Thymus (tissue), 11 donors: ENCODE measurements around the gene AHCYL2. TPM values are rescaled to one million over a fixed set of nuclear protein-coding genes. Genes with fewer than 3 reads are reported as not detected.
"Not testable (repeated sequence)": the region's sequence is repeated elsewhere in the genome, so short reads cannot be mapped to it uniquely, and the experiment has no call there.

Experiments
- DNase-seq, 9 donors: peaks; one replicate each; pipeline ENCODE4 v3.0.0-alpha.2; 2013; ENCODE audit warnings: low spot score in 9 of 9, low read depth in 6 of 9, missing footprints in 1 of 9
- H3K27ac ChIP-seq, 2 donors: one replicate each; pipeline ENCODE4 v1.5.1; 2013; ENCODE audit warnings: control low read depth in 1 of 2, low read depth in 1 of 2, low read length in 1 of 2, mild to moderate bottlenecking in 1 of 2, moderate library complexity in 1 of 2
- H3K27me3 ChIP-seq, 2 donors: one replicate each; pipeline ENCODE4 v1.5.1; 2013; ENCODE audit warnings: low read length in 1 of 2; ENCODE audit not compliant: control insufficient read depth in 2 of 2, insufficient read depth in 1 of 2
- H3K36me3 ChIP-seq, 2 donors: one replicate each; pipeline ENCODE4 v1.5.1; 2013; ENCODE audit warnings: low read length in 1 of 2, mild to moderate bottlenecking in 1 of 2, moderate library complexity in 1 of 2; ENCODE audit not compliant: control insufficient read depth in 2 of 2, insufficient read depth in 2 of 2
- H3K4me1 ChIP-seq, 2 donors: one replicate each; pipeline ENCODE4 v1.5.1; 2013; ENCODE audit warnings: low read length in 2 of 2; ENCODE audit not compliant: control insufficient read depth in 2 of 2, insufficient read depth in 2 of 2
- H3K4me3 ChIP-seq, 2 donors: one replicate each; pipeline ENCODE4 v1.5.1; 2013; ENCODE audit warnings: low read length in 2 of 2, control low read depth in 1 of 2, mild to moderate bottlenecking in 1 of 2
- H3K9me3 ChIP-seq, 2 donors: one replicate each; pipeline ENCODE4 v1.5.1; 2013; ENCODE audit warnings: low read length in 1 of 2, mild to moderate bottlenecking in 1 of 2; ENCODE audit not compliant: control insufficient read depth in 2 of 2, insufficient read depth in 1 of 2
- WGBS: extraction: QIAGEN DNeasy Blood & Tissue Kit; methylation state at CpG from one replicate; pipeline ENCODE4 v1.1.7; 2013; 5-methylcytosine and 5-hydroxymethylcytosine counted together
- polyA plus RNA-seq: library from polyadenylated mRNA; stranded (reverse); fragments of 200-250 nt; gene quantifications from one replicate; pipeline ENCODE4 v1.2.3, GENCODE V29; 2013
- total RNA-seq: library from RNA; stranded (reverse); fragments of 120-200 nt; gene quantifications from one replicate; pipeline ENCODE4 v1.2.4, GENCODE V29; 2013
- donor health status: healthy.

The AHCYL2 gene
- total and polyA plus RNA-seq, 2 donors: 6.6 to 6.8 TPM

DNA sequence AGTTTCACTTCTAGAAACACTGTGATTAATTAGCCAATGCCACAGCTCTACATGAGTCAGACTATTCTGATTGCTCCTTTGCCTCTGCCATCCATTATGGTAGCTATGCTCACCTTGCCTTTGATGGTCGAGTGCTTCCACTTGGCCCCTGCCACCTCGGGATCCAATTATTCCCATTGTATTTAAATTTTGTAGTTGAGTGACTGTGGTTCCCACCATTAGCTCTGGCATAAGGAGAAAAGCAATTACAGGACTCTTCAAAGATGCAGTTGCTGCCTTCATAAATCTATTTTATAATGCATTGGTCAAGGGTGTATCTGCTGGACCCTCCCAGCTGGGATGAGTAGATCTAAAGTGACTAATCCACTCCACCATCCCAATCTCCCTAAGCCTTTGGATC lies 223.8 kb downstream of the AHCYL2 start:
- not testable (repeated sequence) for H3K4me1 ChIP-seq, H3K27ac ChIP-seq, H3K4me3 ChIP-seq, H3K9me3 ChIP-seq, DNase-seq, H3K27me3 ChIP-seq, H3K36me3 ChIP-seq
- WGBS: 98% methylated on average over 2 of the region's 2 CpGs

DNA sequence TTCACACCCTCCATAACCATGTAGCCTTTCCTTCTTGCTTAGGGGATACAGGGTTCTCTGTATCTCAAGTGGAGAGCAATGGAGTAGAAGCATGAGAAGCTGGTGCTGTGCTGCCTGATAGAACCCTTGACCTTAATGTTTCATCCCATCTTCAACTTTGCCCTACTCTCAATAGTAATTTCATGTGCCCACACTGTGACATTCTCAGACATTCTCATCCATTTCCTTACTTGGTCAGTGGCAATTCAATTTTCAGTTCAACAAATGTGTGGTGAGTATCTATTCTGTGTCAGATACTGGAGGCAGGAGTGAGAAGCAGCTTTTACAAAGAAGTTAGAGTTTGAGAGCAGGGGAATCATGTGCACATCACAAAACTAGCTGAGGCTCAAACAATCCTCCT lies 225.5 kb downstream of the AHCYL2 start:
- Histone ChIP-seq H3K36me3 (no peaks in the 10 kb centered on the region), H3K9me3 (no peaks in the 10 kb centered on the region), H3K4me1 (no peaks in the 10 kb centered on the region), H3K27ac (no peak overlapping the region), H3K27me3 (no peaks in the 10 kb centered on the region), H3K4me3 (no peak overlapping the region)
- DNase-seq: no peak

DNA sequence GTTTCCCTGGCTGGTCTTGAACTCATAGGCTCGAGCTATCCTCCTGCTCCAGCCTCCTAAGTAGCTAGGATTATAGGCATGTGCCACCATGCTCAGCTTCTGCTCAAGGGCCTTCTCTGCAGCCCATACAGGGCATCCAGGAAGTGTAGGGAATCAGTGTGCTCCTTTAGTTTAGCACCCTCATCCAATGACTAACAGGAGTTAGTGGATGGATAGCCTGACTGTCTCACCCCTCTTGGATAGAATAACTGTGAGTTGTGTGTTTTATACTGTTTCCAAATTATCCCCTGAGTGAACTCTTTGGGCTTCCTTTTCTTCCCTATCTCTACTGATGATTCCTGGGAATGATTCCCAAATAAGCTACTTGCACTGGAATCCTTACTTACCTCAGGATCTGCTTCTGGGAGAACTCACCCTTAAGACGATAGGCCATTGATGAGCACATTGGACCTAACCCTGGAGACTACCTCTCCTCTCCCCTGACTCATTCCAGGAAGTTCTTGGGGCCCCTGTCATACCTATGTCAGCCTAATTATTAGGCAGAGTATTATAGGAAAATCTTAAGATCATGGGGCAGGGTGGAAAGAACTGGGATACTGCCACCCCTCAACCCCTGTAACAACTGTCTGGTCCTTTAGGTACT lies 227.9 kb downstream of the AHCYL2 start:
- no peak for DNase-seq
- WGBS: 96% methylated on average over 2 of the region's 2 CpGs
- Histone ChIP-seq H3K4me1 (no peaks in the 10 kb centered on the region), H3K36me3 (peaks cover 0 to 3% of the 10 kb centered on the region in 2 donors), H3K4me3 (no peak overlapping the region), H3K27me3 (no peaks in the 10 kb centered on the region), H3K9me3 (no peaks in the 10 kb centered on the region), H3K27ac (no peak overlapping the region)

DNA sequence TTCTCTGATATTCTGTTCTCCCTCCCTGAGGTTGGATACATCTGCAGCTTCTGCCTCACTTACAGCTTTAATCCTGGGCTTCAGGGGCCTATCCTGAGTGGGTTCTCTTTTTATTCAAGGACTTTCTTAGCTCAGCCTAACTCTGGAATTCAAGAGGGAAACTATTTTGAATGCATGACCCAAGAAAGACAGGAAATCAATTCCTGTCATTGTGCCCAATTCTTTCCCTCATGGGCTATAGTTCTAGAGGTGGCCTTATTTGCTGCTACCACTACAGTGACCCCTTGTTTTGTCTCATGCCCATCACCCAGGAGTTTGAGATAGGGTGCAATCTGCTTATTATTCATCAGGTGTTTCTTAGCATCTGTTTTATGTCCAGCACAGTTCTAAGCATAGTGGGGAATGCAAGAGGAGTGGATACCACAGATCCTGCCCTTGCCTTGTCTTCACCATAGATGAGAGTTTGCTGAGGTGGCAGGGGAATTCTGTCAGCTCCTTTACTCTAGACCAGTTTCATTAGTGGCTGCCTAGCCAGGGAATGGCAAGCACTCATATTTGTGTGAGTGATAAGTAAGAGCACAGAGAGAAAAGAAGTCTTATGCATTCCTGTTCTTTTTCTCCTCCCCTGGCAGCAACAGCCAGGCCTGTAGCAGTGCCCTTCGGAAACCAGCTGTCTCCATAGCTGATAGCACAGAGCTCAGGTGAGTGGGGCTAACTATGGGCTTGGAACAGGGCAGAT lies 228.8 kb downstream of the AHCYL2 start:
- no peak for DNase-seq
- no peaks in the 10 kb centered on the region for H3K9me3 ChIP-seq
- H3K36me3 ChIP-seq: peaks cover 0 to 3% of the 10 kb centered on the region in 2 donors
- H3K4me3 ChIP-seq: no peak overlapping the region
- H3K27ac ChIP-seq: no peak overlapping the region
- no peaks in the 10 kb centered on the region for H3K27me3 ChIP-seq
- 100% methylated on average over 1 of the region's 1 CpG for WGBS
- no peaks in the 10 kb centered on the region for H3K4me1 ChIP-seq

DNA sequence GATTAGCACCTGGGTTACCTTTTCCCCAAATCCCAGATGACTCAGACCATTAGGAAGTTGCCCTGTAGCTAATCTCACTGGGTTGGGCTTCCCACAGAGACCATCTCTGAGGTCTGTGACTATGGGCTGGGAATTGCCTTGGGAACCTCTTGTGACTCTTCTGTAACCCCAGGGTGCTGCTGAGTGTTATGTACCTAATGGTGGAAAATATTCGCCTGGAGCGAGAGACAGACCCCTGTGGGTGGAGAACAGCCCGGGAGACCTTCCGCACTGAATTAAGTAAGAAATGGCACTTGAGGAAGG lies 229.4 kb downstream of the AHCYL2 start:
- no peak for DNase-seq
- H3K9me3 ChIP-seq: no peaks in the 10 kb centered on the region
- no peak overlapping the region for H3K27ac ChIP-seq
- H3K4me1 ChIP-seq: no peaks in the 10 kb centered on the region
- H3K36me3 ChIP-seq: peaks cover 0 to 3% of the 10 kb centered on the region in 2 donors
- WGBS: over 99% methylated on average over 4 of the region's 4 CpGs
- H3K27me3 ChIP-seq: no peaks in the 10 kb centered on the region
- H3K4me3 ChIP-seq: no peak overlapping the region

DNA sequence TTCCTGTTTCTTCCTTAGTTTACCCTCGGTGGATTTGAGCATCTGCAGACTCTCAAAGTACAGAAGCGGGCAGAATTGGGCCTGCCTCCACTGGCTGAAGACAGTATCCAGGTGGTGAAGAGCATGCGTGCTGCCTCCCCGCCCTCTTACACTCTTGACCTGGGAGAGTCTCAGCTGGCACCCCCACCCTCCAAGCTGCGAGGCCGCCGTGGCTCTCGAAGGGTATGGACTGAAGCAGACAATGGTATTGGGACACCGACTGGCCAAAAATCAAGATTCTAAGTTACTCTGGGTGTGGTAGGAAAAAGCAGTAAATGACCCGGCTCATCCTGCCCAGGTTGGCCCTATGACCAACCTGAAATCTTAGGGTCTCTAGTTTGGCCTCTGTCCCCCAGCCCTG lies 231.6 kb downstream of the AHCYL2 start:
- WGBS: 96% methylated on average over 10 of the region's 10 CpGs
- H3K4me1 ChIP-seq: no peaks in the 10 kb centered on the region
- no peaks in the 10 kb centered on the region for H3K9me3 ChIP-seq
- H3K27ac ChIP-seq: no peak overlapping the region
- H3K4me3 ChIP-seq: no peak overlapping the region
- no peak for DNase-seq
- H3K27me3 ChIP-seq: no peaks in the 10 kb centered on the region
- H3K36me3 ChIP-seq: peaks cover 0 to 7% of the 10 kb centered on the region in 2 donors

DNA sequence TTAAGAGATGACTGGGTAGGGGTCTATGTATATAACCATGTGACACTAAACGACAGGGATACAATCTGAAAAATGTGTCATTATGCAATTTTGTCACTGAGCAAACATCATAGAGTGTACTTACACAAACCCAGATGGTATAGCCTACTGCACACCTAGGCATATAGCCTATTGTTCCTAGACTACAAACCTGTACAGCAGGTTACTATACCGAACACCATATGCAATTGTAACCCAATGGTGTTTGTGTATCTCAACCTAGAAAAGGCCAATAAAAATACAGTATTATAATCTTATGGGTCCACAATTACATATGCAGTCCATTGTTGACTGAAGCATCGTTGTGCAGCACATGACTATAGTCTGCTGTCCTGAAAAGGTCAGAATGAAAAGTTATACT lies 232.3 kb downstream of the AHCYL2 start:
- H3K27ac ChIP-seq: no peak overlapping the region
- WGBS: 96% methylated on average over 3 of the region's 3 CpGs
- no peak for DNase-seq
- H3K4me3 ChIP-seq: no peak overlapping the region
- no peaks in the 10 kb centered on the region for H3K9me3 ChIP-seq
- H3K27me3 ChIP-seq: no peaks in the 10 kb centered on the region
- H3K36me3 ChIP-seq: peaks cover 0 to 7% of the 10 kb centered on the region in 2 donors
- no peaks in the 10 kb centered on the region for H3K4me1 ChIP-seq

DNA sequence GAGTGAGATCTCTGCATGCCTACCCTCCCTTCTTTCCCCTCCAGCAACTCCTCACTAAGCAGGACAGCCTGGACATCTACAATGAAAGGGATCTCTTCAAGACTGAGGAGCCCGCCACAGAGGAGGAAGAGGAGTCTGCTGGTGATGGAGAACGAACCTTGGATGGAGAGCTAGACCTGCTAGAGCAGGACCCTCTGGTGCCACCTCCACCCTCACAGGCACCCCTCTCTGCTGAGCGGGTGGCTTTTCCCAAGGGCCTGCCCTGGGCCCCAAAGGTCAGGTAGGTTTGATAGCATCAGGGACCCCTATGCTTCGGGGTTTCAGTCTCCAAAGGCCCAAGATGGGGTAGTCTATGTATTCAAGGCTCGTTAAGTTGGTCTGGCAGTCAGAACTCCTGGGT lies 233.3 kb downstream of the AHCYL2 start:
- Histone ChIP-seq H3K4me1 (no peaks in the 10 kb centered on the region), H3K27me3 (no peaks in the 10 kb centered on the region), H3K27ac (no peak overlapping the region), H3K4me3 (no peak overlapping the region), H3K36me3 (peaks cover 0 to 7% of the 10 kb centered on the region in 2 donors), H3K9me3 (no peaks in the 10 kb centered on the region)
- no peak for DNase-seq
- 96% methylated on average over 5 of the region's 5 CpGs for WGBS

DNA sequence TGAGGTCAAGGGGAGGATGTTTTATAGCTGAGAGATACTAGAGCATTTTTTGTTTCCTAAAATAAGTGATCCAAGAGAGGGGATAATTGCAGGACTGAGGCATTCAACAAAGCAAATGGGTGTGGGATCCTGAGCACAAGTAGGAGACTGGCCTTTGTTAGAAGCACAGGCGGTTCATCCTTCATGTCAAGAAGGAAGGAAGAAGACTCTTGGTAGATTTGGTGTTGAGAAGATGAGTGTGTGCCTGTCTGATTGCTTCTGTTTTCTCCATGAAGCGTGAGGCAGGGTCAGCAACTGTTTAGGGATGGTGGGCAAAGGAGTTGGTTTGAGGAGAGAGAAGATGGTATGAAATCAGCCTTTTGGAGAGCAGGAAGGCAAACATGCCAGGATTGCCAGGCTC lies 237.0 kb downstream of the AHCYL2 start:
- Histone ChIP-seq H3K36me3 (peaks cover 0 to 4% of the 10 kb centered on the region in 2 donors), H3K9me3 (no peaks in the 10 kb centered on the region), H3K27ac (no peak overlapping the region), H3K4me3 (no peak overlapping the region), H3K27me3 (no peaks in the 10 kb centered on the region), H3K4me1 (no peaks in the 10 kb centered on the region)
- no peak for DNase-seq
- 97% methylated on average over 2 of the region's 2 CpGs for WGBS
